Heart right ventricle (tissue), 16 donors: ENCODE results near the gene CPA3. TPM values are rescaled to one million over a fixed set of nuclear protein-coding genes. Genes with fewer than 3 reads are reported as not detected.

Experiments
- ATAC-seq, 8 donors: fragments of 200-7000 bp; cut with Tn5 transposase; one replicate each; pipeline ENCODE4 v1.9.1; 2020; ENCODE audit warnings: mild to moderate bottlenecking in 8 of 8, moderate library complexity in 8 of 8, moderate number of reproducible peaks in 1 of 8
- DNase-seq, 2 donors: peaks; one replicate each; pipeline ENCODE4 v3.0.0-alpha.2; 2020
- H3K27ac ChIP-seq, 10 donors: fragments of 200-600 bp; sonication (generic) in 2 of 10; one replicate each; pipeline versions ENCODE4 v1.5.0 to v1.8.0; 2020 to 2022; ENCODE audit warnings: mild to moderate bottlenecking in 3 of 10
- H3K27me3 ChIP-seq, 7 donors: fragments of 200-600 bp; one replicate each; pipeline ENCODE4 v1.8.0; 2021 to 2022; ENCODE audit warnings: mild to moderate bottlenecking in 2 of 7
- H3K36me3 ChIP-seq, 9 donors: fragments of 200-600 bp; sonication (generic) in 1 of 9; one replicate each; pipeline versions ENCODE4 v1.5.0 to v1.8.0; 2020 to 2022; ENCODE audit warnings: mild to moderate bottlenecking in 2 of 9
- H3K4me1 ChIP-seq, 9 donors: fragments of 200-600 bp; sonication (generic) in 1 of 9; one replicate each; pipeline versions ENCODE4 v1.5.0 to v1.8.0; 2020 to 2022; ENCODE audit warnings: mild to moderate bottlenecking in 4 of 9
- H3K4me3 ChIP-seq, 10 donors: fragments of 200-600 bp; sonication (generic) in 2 of 10; one replicate each; pipeline versions ENCODE4 v1.5.0 to v1.8.0; 2020 to 2022; ENCODE audit warnings: mild to moderate bottlenecking in 7 of 10, moderate library complexity in 2 of 10
- H3K9me3 ChIP-seq, 11 donors: fragments of 200-600 bp in 10 of 11; sonication (generic) in 2 of 11; one replicate each; pipeline versions ENCODE4 v1.5.0 to v1.8.0; 2013 to 2022; ENCODE audit warnings: mild to moderate bottlenecking in 2 of 11, control low read depth in 1 of 11, moderate library complexity in 1 of 11
- CTCF ChIP-seq, 9 donors: fragments of 200-600 bp; sonication (generic) in 2 of 9; IDR thresholded peaks; one replicate each; pipeline versions ENCODE4 v1.5.0 to v1.8.0; 2021 to 2022; ENCODE audit warnings: antibody characterized with exemption in 9 of 9, mild to moderate bottlenecking in 5 of 9, moderate library complexity in 1 of 9
- WGBS, 2 donors: extraction: QIAGEN DNeasy Blood & Tissue Kit; methylation state at CpG; one replicate each; pipeline ENCODE4 v1.1.7; 2013; ENCODE audit warnings: inconsistent platforms in 1 of 2; 5-methylcytosine and 5-hydroxymethylcytosine counted together
- intact Hi-C, 10 donors: fragments of 100-400 bp; cut with DNase I; formaldehyde crosslinking; loops; one replicate each; pipeline versions ENCODE4 v1.11.1 to v1.14.2; 2022
- polyA plus RNA-seq, 2 donors: library from polyadenylated mRNA; stranded (reverse); fragments of 200-250 nt; gene quantifications; one replicate each; pipeline ENCODE4 v1.2.3, GENCODE V29; 2013
- total RNA-seq, 10 donors: library from RNA; stranded (reverse); fragmentation: NEBNext Ultra II Directional in 3 of 10; extraction: Animal tissue kit (Norgen Biotek cat#: 25700) in 3 of 10; gene quantifications; one replicate each; pipeline versions ENCODE4 v1.2.1 to v1.2.4, GENCODE V29; 2021 to 2023
- donor health status: Arrhythmogenic right ventricular cardiomyopathy.
- donor health status: ischemic (EF 13 %, LVEDD 7.1; RV severe dilation, severe dysfunction).
- donor health status: healthy with polysubstance abuse.
- donor health status: DM: no; HTN: yes; CAD: no.
- donor health status: DM: no; HTN: no; CAD: no.
- donor health status: ischemic (EF 25% LVEDD 6.9; RV normal size, moderate dysfunction).
- donor health status: ischemic (EF 25% LVEDD 5.7; RV mildly dilated, moderate dysfunction).
- donor health status: healthy.
- donor health status: DM: yes; HTN: yes; CAD: no.
- donor health status: Ischemic cardiomyopathy.
- donor health status: ischemic (EF 35%, LVEDD 5.7; RV mildly dilated, moderate dysfunction).
- donor health status: nonischemic (EF 11% LVEDD 7.7; RV severe dilation, severe dysfunction).
- donor health status: DM: yes; HTN: yes; CAD: no.
- donor health status: PGD.
- donor health status: ischemic (EF 29% LVEDD 5.4; RV normal size, mild dysfunction).
- donor health status: nonischemic (EF 23%, LVEDD 6.1; RV moderate dilation, normal function).

CPA3 gene
- total and polyA plus RNA-seq, 12 donors = 0.22 to 2.6 (median 1.4) TPM

- WGBS, 2 donors = 92 to 95% methylated on average over 4 of the region's 4 CpGs
- ATAC-seq = no peak
Measured at GRCh38 chr3:148931574-148931973, 66.5 kb downstream of the CPA3 start.

DNA sequence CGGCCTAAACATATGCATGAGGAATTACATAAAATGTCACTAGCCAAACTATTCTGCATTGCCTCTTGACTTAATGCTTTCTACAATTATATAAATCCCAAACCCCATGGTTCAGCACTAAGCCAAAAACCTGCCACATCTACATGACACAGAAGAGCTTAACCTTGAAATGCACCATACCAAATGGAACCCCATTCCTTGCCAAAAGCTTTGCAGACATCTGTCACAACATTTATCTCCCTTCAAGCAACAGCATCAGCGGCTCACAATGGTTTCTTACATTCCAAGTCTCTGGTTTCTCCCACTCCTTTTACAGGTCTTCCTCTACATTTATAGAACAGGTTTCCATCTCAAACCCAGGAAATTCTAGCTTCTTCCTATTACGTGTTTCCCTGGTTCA, 67.9 kb downstream of the CPA3 start:
- no peak for TF ChIP-seq CTCF (IDR thresholded peaks at IDR 0.05)
- Histone ChIP-seq H3K27me3 (peaks cover 0 to 12% (median 2%) of the 10 kb centered on the region in 7 donors), H3K9me3 (no peaks in the 10 kb centered on the region), H3K4me3 (no peak overlapping the region), H3K36me3 (no peaks in the 10 kb centered on the region), H3K27ac (no peak overlapping the region), H3K4me1 (no peaks in the 10 kb centered on the region)
- intact Hi-C loops = no loop called here
- no peak for ATAC-seq
- no peak for DNase-seq
- 64 to 70% methylated on average over 3 of the region's 3 CpGs for WGBS, 2 donors

More at GRCh38 chr3:148931574-148931973, 66.5 kb downstream of the CPA3 start:
- no peak overlapping the region for H3K27ac ChIP-seq
- H3K9me3 ChIP-seq = no peaks in the 10 kb centered on the region
- H3K27me3 ChIP-seq = peaks cover 0 to 2% (median 0%) of the 10 kb centered on the region in 7 donors
- TF ChIP-seq CTCF (IDR thresholded peaks at IDR 0.05) = no peak
- DNase-seq = no peak
- no peaks in the 10 kb centered on the region for H3K36me3 ChIP-seq
- intact Hi-C loops = no loop called here
- no peak overlapping the region for H3K4me3 ChIP-seq
- no peaks in the 10 kb centered on the region for H3K4me1 ChIP-seq

- DNase-seq (no peak), ATAC-seq (no peak)
- Histone ChIP-seq H3K36me3 (no peaks in the 10 kb centered on the region), H3K4me1 (no peaks in the 10 kb centered on the region), H3K27ac (no peak overlapping the region), H3K9me3 (no peaks in the 10 kb centered on the region), H3K4me3 (no peak overlapping the region), H3K27me3 (peaks cover 0 to 15% (median 0%) of the 10 kb centered on the region in 7 donors)
- WGBS, 2 donors = 83 to 85% methylated on average over 10 of the region's 10 CpGs
- intact Hi-C loops = no loop called here
- no peak for TF ChIP-seq CTCF (IDR thresholded peaks at IDR 0.05)
Measured at GRCh38 chr3:148937467-148938255, 72.6 kb downstream of the CPA3 start.

GRCh38 chr3:148938306-148938705, 73.2 kb downstream of the CPA3 start:
- Histone ChIP-seq H3K27me3 (peaks cover 0 to 15% (median 0%) of the 10 kb centered on the region in 7 donors), H3K36me3 (no peaks in the 10 kb centered on the region), H3K4me3 (no peak overlapping the region), H3K4me1 (peaks cover 0 to 1% (median 0%) of the 10 kb centered on the region in 9 donors), H3K27ac (no peak overlapping the region), H3K9me3 (no peaks in the 10 kb centered on the region)
- WGBS, 2 donors = 83 to 89% methylated on average over 2 of the region's 2 CpGs
- no peak for ATAC-seq
- intact Hi-C loops = no loop called here
- no peak for TF ChIP-seq CTCF (IDR thresholded peaks at IDR 0.05)
- no peak for DNase-seq
